SW 1271 (cell line): ENCODE measurements around the gene CLASRP.

ENCODE experiments used
- DNase-seq, 2 experiments: peaks; one replicate each; lab custom pipeline; 2025; lab: John Stamatoyannopoulos, UW

Gene CLASRP

GRCh38 chr19:45021971-45022370, 16.9 kb upstream of the CLASRP start:
- DNase-seq, result no peak

GRCh38 chr19:45023048-45023447, 15.8 kb upstream of the CLASRP start:
- no peak for DNase-seq

- no peak for DNase-seq
These were observed 13.6 kb upstream of the CLASRP start for GRCh38 chr19:45025264-45025663.

GRCh38 chr19:45027371-45027770, 11.5 kb upstream of the CLASRP start:
- no peak for DNase-seq

GRCh38 chr19:45030825-45031224, 8.0 kb upstream of the CLASRP start:
- no peak for DNase-seq

- no peak for DNase-seq
These were observed 6.4 kb upstream of the CLASRP start for GRCh38 chr19:45032421-45032820.

GRCh38 chr19:45035755-45036154, 3.1 kb upstream of the CLASRP start:
- DNase-seq, result no peak

- DNase-seq, result no peak
These were observed 1.3 kb upstream of the CLASRP start for GRCh38 chr19:45037393-45038169.

GRCh38 chr19:45040059-45040771, 1.4 kb downstream of the CLASRP start:
- DNase-seq, result no peak

- DNase-seq, result no peak
These were observed 2.3 kb downstream of the CLASRP start for GRCh38 chr19:45041125-45041524.

- no peak for DNase-seq
These were observed 7.0 kb downstream of the CLASRP start for GRCh38 chr19:45045671-45046353.

- no peak for DNase-seq
These were observed 7.5 kb downstream of the CLASRP start for GRCh38 chr19:45046355-45046754.

GRCh38 chr19:45047188-45047797, 8.4 kb downstream of the CLASRP start:
- no peak for DNase-seq

- DNase-seq, result no peak
These were observed 10.4 kb downstream of the CLASRP start for GRCh38 chr19:45049073-45049736.

- DNase-seq, result no peak
These were observed 11.2 kb downstream of the CLASRP start for GRCh38 chr19:45050036-45050435.

- DNase-seq, result no peak
These were observed 13.2 kb downstream of the CLASRP start for GRCh38 chr19:45051929-45052579.

GRCh38 chr19:45056831-45057230, 18.0 kb downstream of the CLASRP start:
- DNase-seq, result no peak

- DNase-seq, result no peak
These were observed 18.6 kb downstream of the CLASRP start for GRCh38 chr19:45057444-45057843.

GRCh38 chr19:45058622-45059159, 19.8 kb downstream of the CLASRP start:
- DNase-seq, result no peak

- peak in 1 of 2 experiments; percentile 43 for DNase-seq
These were observed 20.6 kb downstream of the CLASRP start for GRCh38 chr19:45059258-45059965.
